Mucosa of descending colon (tissue), 3 donors: Measurements from ENCODE around the gene KLF11. TPM values are rescaled to one million over a fixed set of nuclear protein-coding genes. Genes with fewer than 3 reads are reported as not detected.
A peak's percentile ranks its signal among the peaks of the same experiment; 100 is the strongest.
"Not testable (repeated sequence)": the region's sequence is repeated elsewhere in the genome, so short reads cannot be mapped to it uniquely, and the experiment has no call there.

Experiments used
- ATAC-seq: fragments of 200-7000 bp; cut with Tn5 transposase; one replicate; pipeline ENCODE4 v1.9.1; 2020; ENCODE audit warnings: mild to moderate bottlenecking, moderate library complexity
- DNase-seq, 3 donors: peaks; one replicate each; pipeline ENCODE4 v3.0.0-alpha.2; 2020
- H3K36me3 ChIP-seq: fragments of 200-600 bp; one replicate; pipeline ENCODE4 v1.8.0; 2021; ENCODE audit warnings: low read depth, mild to moderate bottlenecking
- H3K4me1 ChIP-seq: fragments of 200-600 bp; one replicate; pipeline ENCODE4 v1.8.0; 2021; ENCODE audit warnings: low read depth, mild to moderate bottlenecking
- H3K4me3 ChIP-seq: fragments of 200-600 bp; one replicate; pipeline ENCODE4 v1.8.0; 2021; ENCODE audit warnings: mild to moderate bottlenecking
- H3K9me3 ChIP-seq: fragments of 200-600 bp; one replicate; pipeline ENCODE4 v1.8.0; 2021; ENCODE audit warnings: mild to moderate bottlenecking
- intact Hi-C, 2 donors: fragments of 100-400 bp; cut with DNase I in 1 of 2; cut with micrococcal nuclease in 1 of 2; formaldehyde crosslinking; loops; one replicate each; pipeline versions ENCODE4 v1.11.0 to v1.11.1; 2022; cut with DNase I, micrococcal nuclease
- total RNA-seq, 3 donors: library from RNA; stranded (reverse); fragmentation: NEBNext Ultra II Directional in 2 of 3; extraction: Animal tissue kit (Norgen Biotek cat#: 25700) in 2 of 3; gene quantifications; one replicate each; pipeline versions ENCODE4 v1.2.1 to v1.2.4, GENCODE V29; 2021 to 2023
- TF ChIP-seq, protein P1 (sequence below): fragments of 200-600 bp; IDR thresholded peaks from one replicate; pipeline ENCODE4 v1.8.0; 2022; ENCODE audit warnings: antibody characterized with exemption, mild to moderate bottlenecking
- donor health status: DM: no; HTN: no; CAD: no; lungs with moderate emphysema.
- donor health status: DM: no; HTN: no; CAD: no.
- donor health status: DM: no; HTN: yes; CAD: no.

The KLF11 gene
- total RNA-seq, 3 donors from 2014 or later: 5.9 to 34.7 (median 11.9) TPM

DNA sequence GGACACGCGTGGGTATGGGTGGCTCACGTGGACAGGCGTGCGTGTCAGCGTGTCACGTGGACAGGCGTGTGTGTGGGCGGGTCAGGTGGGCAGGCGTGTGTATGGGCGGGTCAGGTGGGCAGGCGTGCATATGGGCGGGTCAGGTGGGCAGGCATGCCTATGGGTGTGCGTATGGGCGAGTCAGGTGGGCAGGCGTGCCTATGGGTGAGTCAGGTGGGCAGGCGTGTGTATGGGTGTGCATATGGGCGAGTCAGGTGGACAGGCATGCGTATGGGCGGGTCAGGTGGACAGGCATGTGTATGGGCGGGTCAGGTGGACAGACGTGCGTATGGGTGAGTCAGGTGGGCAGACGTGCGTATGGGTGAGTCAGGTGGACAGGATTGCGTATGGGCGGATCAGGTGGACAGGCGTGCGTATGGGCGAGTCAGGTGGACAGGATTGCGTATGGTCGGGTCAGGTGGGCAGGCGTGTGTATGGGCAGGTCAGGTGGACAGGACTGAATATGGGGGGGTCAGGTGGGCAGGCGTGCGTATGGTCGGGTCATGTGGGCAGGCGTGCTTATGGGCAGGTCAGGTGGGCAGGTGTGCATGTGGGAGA, 30.9 kb upstream of the KLF11 start:
- H3K9me3 ChIP-seq, ATAC-seq, intact Hi-C loops, H3K36me3 ChIP-seq, H3K4me3 ChIP-seq, H3K4me1 ChIP-seq: not testable (repeated sequence)
- peak in 1 of 3 donors; percentile 34 for DNase-seq

- H3K4me3 ChIP-seq: no peak overlapping the region
- H3K9me3 ChIP-seq: no peaks in the 10 kb centered on the region
- ATAC-seq (peak; percentile 31), DNase-seq (peak in 1 of 3 donors; percentile 49)
- intact Hi-C loops: no loop called here
- TF ChIP-seq, protein P1, sequence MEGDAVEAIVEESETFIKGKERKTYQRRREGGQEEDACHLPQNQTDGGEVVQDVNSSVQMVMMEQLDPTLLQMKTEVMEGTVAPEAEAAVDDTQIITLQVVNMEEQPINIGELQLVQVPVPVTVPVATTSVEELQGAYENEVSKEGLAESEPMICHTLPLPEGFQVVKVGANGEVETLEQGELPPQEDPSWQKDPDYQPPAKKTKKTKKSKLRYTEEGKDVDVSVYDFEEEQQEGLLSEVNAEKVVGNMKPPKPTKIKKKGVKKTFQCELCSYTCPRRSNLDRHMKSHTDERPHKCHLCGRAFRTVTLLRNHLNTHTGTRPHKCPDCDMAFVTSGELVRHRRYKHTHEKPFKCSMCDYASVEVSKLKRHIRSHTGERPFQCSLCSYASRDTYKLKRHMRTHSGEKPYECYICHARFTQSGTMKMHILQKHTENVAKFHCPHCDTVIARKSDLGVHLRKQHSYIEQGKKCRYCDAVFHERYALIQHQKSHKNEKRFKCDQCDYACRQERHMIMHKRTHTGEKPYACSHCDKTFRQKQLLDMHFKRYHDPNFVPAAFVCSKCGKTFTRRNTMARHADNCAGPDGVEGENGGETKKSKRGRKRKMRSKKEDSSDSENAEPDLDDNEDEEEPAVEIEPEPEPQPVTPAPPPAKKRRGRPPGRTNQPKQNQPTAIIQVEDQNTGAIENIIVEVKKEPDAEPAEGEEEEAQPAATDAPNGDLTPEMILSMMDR: no peak
- peaks cover 2% of the 10 kb centered on the region for H3K4me1 ChIP-seq
- no peaks in the 10 kb centered on the region for H3K36me3 ChIP-seq
Observed at GRCh38 chr2:10012963-10013461, 30.3 kb upstream of the KLF11 start.

DNA sequence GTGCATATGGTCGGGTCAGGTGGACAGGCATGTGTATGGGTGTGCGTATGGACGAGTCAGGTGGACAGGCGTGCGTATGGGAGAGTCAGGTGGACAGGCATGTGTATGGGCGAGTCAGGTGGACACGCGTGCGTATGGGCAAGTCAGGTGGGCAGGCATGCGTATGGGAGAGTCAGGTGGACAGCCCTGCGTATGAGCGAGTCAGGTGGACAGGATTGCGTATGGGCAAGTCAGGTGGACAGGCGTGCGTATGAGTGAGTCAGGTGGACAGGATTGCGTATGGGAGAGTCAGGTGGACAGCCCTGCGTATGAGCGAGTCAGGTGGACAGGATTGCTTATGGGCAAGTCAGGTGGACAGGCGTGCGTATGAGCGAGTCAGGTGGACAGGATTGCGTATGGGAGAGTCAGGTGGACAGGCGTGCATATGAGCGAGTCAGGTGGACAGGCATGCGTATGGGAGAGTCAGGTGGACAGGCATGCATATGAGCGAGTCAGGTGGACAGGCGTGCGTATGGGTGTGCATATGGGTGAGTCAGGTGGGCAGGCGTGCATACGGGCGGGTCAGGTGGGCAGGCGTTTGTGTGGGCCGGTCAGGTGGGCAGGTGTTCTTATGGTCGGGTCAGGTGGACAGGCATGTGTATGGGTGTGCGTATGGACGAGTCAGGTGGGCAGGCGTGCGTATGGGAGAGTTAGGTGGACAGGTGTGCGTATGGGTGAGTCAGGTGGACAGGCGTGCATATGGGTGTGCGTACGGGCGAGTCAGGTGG, 29.5 kb upstream of the KLF11 start:
- H3K9me3 ChIP-seq, H3K4me1 ChIP-seq, ATAC-seq, intact Hi-C loops, H3K36me3 ChIP-seq, H3K4me3 ChIP-seq: not testable (repeated sequence)
- peak in 1 of 3 donors; percentile 31 for DNase-seq

GRCh38 chr2:10014418-10015190, 28.7 kb upstream of the KLF11 start:
- peak; percentile 17 for ATAC-seq
- peak in 1 of 3 donors; percentile 40 for DNase-seq
- no peaks in the 10 kb centered on the region for H3K36me3 ChIP-seq
- no peaks in the 10 kb centered on the region for H3K4me1 ChIP-seq
- H3K9me3 ChIP-seq: no peaks in the 10 kb centered on the region
- TF ChIP-seq, protein P1: no peak
- H3K4me3 ChIP-seq: no peak overlapping the region
- intact Hi-C loops: no loop called here

DNA sequence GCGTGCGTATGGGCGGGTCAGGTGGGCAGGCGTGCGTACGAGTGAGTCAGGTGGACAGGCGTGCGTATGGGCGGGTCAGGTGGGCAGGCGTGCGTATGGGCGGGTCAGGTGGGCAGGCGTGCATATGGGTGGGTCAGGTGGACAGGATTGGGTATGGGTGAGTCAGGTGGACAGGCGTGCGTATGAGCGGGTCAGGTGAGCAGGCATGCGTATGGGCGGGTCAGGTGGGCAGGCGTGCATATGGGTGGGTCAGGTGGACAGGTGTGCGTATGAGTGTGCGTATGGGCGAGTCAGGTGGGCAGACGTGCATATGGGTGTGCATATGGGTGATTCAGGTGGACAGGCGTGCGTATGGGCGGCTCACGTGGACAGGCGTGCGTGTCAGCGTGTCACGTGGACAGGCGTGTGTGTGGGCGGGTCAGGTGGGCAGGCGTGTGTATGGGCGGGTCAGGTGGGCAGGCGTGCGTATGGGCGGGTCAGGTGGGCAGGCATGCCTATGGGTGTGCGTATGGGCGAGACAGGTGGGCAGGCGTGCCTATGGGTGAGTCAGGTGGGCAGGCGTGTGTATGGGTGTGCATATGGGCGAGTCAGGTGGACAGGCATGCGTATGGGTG, 27.9 kb upstream of the KLF11 start:
- H3K4me3 ChIP-seq, H3K9me3 ChIP-seq, intact Hi-C loops, ATAC-seq, H3K36me3 ChIP-seq, H3K4me1 ChIP-seq: not testable (repeated sequence)
- peak in 1 of 3 donors; percentile 40 for DNase-seq

- peak in 1 of 3 donors; percentile 38 for DNase-seq
Observed at GRCh38 chr2:10016001-10016801, 27.1 kb upstream of the KLF11 start.

More at GRCh38 chr2:10016001-10016801, 27.1 kb upstream of the KLF11 start:
- no peaks in the 10 kb centered on the region for H3K9me3 ChIP-seq
- H3K4me1 ChIP-seq: no peaks in the 10 kb centered on the region
- H3K4me3 ChIP-seq: no peak overlapping the region
- no peaks in the 10 kb centered on the region for H3K36me3 ChIP-seq
- intact Hi-C loops: no loop called here
- TF ChIP-seq, protein P1: no peak
- no peak for ATAC-seq
